Measurements from ENCODE around the gene CHRNB4.

The CHRNB4 gene, protein sequence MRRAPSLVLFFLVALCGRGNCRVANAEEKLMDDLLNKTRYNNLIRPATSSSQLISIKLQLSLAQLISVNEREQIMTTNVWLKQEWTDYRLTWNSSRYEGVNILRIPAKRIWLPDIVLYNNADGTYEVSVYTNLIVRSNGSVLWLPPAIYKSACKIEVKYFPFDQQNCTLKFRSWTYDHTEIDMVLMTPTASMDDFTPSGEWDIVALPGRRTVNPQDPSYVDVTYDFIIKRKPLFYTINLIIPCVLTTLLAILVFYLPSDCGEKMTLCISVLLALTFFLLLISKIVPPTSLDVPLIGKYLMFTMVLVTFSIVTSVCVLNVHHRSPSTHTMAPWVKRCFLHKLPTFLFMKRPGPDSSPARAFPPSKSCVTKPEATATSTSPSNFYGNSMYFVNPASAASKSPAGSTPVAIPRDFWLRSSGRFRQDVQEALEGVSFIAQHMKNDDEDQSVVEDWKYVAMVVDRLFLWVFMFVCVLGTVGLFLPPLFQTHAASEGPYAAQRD
- long read RNA-seq: 0 reads

DNA sequence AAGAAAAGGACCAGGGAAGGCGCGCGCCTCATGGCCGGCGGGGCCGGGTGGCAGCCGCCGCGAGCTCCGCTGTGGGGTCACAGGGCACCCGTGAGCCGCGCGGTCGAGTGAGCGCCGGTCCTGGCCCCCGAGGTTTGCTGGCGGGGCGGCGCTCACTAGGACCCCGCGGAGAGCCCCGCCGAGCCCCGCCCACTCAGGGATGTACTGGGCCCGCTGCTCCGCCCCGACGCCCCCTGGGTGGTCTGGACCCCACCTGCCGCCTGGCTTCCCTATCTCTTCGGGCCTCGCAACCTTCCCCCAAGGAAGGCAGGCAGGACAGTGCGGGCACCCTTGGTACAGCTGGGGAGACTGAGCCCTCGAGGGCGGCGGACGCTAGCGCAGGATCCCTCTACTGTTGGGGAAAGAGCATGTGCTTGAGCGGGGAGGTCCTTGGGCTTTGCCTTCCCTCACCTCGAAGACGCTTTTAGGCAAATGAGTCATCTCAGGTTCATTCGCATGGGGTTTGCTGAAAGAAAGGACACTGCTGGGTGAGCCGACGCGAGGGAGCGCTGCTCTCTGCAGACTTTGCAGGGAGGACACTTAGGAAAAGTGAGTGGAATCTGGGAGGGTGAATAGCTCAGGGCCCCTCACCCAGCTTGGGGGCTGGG lies at the start of gene CHRNB4:
TSS of gene CHRNB4 (minus strand) at position 109 of the 647 bp plus-strand sequence. CDS start at position 32, 77 bp downstream.
- peak within 1 kb of the TSS; percentile 16 for H3K4me3 ChIP-seq (replicated peaks; ENCODE audit: insufficient read depth, low read length)
- no peak within 1 kb of the TSS for H3K27ac ChIP-seq (replicated peaks)
- no peak for DNase-seq (ENCODE audit: low read depth in 1 of 2, low spot score in 1 of 2)
- peaks cover 22% of the 10 kb centered on the region for H3K27me3 ChIP-seq (ENCODE audit: insufficient read depth, poor library complexity, severe bottlenecking)
- TF ChIP-seq, protein P1, sequence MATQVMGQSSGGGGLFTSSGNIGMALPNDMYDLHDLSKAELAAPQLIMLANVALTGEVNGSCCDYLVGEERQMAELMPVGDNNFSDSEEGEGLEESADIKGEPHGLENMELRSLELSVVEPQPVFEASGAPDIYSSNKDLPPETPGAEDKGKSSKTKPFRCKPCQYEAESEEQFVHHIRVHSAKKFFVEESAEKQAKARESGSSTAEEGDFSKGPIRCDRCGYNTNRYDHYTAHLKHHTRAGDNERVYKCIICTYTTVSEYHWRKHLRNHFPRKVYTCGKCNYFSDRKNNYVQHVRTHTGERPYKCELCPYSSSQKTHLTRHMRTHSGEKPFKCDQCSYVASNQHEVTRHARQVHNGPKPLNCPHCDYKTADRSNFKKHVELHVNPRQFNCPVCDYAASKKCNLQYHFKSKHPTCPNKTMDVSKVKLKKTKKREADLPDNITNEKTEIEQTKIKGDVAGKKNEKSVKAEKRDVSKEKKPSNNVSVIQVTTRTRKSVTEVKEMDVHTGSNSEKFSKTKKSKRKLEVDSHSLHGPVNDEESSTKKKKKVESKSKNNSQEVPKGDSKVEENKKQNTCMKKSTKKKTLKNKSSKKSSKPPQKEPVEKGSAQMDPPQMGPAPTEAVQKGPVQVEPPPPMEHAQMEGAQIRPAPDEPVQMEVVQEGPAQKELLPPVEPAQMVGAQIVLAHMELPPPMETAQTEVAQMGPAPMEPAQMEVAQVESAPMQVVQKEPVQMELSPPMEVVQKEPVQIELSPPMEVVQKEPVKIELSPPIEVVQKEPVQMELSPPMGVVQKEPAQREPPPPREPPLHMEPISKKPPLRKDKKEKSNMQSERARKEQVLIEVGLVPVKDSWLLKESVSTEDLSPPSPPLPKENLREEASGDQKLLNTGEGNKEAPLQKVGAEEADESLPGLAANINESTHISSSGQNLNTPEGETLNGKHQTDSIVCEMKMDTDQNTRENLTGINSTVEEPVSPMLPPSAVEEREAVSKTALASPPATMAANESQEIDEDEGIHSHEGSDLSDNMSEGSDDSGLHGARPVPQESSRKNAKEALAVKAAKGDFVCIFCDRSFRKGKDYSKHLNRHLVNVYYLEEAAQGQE (IDR thresholded peaks at IDR 0.05; ENCODE audit: insufficient replicate concordance, low read depth): no peak
- TF ChIP-seq GABPA (IDR thresholded peaks at IDR 0.05; ENCODE audit: low read depth) (no peak), POLR2AphosphoS5 (IDR thresholded peaks at IDR 0.05; ENCODE audit: low read depth) (no peak), SPI1 (IDR thresholded peaks at IDR 0.05; ENCODE audit: borderline replicate concordance, low read depth) (no peak)
- TF ChIP-seq, protein P2, sequence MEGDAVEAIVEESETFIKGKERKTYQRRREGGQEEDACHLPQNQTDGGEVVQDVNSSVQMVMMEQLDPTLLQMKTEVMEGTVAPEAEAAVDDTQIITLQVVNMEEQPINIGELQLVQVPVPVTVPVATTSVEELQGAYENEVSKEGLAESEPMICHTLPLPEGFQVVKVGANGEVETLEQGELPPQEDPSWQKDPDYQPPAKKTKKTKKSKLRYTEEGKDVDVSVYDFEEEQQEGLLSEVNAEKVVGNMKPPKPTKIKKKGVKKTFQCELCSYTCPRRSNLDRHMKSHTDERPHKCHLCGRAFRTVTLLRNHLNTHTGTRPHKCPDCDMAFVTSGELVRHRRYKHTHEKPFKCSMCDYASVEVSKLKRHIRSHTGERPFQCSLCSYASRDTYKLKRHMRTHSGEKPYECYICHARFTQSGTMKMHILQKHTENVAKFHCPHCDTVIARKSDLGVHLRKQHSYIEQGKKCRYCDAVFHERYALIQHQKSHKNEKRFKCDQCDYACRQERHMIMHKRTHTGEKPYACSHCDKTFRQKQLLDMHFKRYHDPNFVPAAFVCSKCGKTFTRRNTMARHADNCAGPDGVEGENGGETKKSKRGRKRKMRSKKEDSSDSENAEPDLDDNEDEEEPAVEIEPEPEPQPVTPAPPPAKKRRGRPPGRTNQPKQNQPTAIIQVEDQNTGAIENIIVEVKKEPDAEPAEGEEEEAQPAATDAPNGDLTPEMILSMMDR (IDR thresholded peaks at IDR 0.05; ENCODE audit: insufficient read depth, low read length): no peak

DNA sequence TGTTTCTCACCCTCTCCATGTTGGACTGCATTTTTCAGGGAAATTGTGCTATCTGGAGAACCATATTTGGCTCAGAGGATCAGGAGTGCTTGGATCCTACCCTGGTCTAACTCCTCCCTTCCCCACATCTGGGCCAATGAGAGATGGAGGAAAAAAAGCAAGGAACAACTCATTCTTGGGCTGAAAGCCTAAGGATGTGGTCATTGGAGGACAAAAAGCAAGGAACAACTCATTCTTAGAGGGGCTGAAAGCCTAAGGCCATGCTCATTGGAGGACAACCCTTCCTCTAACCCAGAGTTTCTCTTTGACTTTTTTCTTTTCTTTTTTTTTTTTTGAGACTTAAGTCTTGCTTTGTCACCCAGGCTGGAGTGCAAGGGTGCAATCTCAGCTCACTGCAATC lies 48.6 kb upstream of the CHRNB4 start:
- no peaks in the 10 kb centered on the region for H3K27me3 ChIP-seq (ENCODE audit: insufficient read depth, poor library complexity, severe bottlenecking)
- H3K27ac ChIP-seq (replicated peaks): no peak overlapping the region
- TF ChIP-seq, protein P2 (IDR thresholded peaks at IDR 0.05; ENCODE audit: insufficient read depth, low read length): no peak
- TF ChIP-seq GABPA (IDR thresholded peaks at IDR 0.05; ENCODE audit: low read depth) (no peak), POLR2AphosphoS5 (IDR thresholded peaks at IDR 0.05; ENCODE audit: low read depth) (no peak), SPI1 (IDR thresholded peaks at IDR 0.05; ENCODE audit: borderline replicate concordance, low read depth) (no peak)
- TF ChIP-seq, protein P1 (IDR thresholded peaks at IDR 0.05; ENCODE audit: insufficient replicate concordance, low read depth): no peak
- DNase-seq (ENCODE audit: low read depth in 1 of 2, low spot score in 1 of 2): no peak
- H3K4me3 ChIP-seq (replicated peaks; ENCODE audit: insufficient read depth, low read length): no peak overlapping the region

DNA sequence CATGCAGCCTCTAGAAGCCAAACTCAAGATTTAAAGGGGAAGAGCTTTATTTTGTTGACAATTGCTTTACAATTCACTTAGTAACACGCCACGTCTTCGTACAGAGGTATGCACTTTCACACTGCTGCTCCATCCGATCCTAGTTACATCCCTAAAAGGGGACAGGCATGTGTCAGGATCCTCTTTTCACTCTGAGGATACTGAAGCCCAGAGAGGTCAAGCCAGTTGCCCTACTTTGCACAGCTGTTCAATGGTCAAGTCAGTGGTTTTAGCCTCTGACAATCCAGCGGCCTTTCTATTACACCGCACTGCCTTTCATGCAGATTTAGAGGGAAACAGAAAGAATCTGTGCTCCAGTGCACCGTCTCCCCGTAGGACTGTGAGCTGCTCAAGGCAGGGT lies 44.9 kb upstream of the CHRNB4 start:
- H3K27ac ChIP-seq (replicated peaks): no peak overlapping the region

More for the DNA sequence above, 44.9 kb upstream of the CHRNB4 start:
- no peak for DNase-seq (ENCODE audit: low read depth in 1 of 2, low spot score in 1 of 2)
- no peaks in the 10 kb centered on the region for H3K27me3 ChIP-seq (ENCODE audit: insufficient read depth, poor library complexity, severe bottlenecking)
- TF ChIP-seq, protein P1 (IDR thresholded peaks at IDR 0.05; ENCODE audit: insufficient replicate concordance, low read depth): no peak
- TF ChIP-seq GABPA (IDR thresholded peaks at IDR 0.05; ENCODE audit: low read depth) (no peak), SPI1 (IDR thresholded peaks at IDR 0.05; ENCODE audit: borderline replicate concordance, low read depth) (no peak), POLR2AphosphoS5 (IDR thresholded peaks at IDR 0.05; ENCODE audit: low read depth) (no peak)
- TF ChIP-seq, protein P2 (IDR thresholded peaks at IDR 0.05; ENCODE audit: insufficient read depth, low read length): no peak
- no peak overlapping the region for H3K4me3 ChIP-seq (replicated peaks; ENCODE audit: insufficient read depth, low read length)
